NCI-H2081 (cell line): ENCODE data around the gene RFTN1.

ENCODE experiments used
- DNase-seq, 2 experiments: peaks; one replicate each; lab custom pipeline; 2025; lab: John Stamatoyannopoulos, UW

RFTN1 gene

DNA sequence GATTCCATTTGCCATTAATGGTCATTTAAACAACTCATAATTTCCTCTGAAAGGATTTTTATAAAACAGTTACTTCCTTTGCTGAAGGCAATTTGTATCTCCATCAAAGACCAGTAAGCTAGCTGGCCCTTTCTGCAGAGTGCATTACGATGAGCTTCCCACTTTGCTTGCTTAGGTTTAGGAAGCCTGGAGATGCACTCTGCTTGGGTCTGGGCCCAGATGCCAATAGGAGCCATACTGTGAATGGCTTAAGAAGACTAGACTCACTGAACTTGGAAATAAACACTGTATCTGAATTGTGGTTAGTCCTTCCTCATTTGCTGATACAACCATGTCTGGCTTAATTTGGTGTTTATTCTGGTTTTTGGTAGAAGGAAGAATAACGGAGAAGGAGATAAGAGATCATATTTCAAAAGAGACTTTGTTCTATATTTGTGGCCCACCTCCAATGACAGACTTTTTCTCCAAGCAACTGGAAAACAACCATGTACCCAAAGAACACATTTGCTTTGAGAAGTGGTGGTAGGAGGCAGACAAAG, 210.4 kb downstream of the RFTN1 start:
- no peak for DNase-seq

DNA sequence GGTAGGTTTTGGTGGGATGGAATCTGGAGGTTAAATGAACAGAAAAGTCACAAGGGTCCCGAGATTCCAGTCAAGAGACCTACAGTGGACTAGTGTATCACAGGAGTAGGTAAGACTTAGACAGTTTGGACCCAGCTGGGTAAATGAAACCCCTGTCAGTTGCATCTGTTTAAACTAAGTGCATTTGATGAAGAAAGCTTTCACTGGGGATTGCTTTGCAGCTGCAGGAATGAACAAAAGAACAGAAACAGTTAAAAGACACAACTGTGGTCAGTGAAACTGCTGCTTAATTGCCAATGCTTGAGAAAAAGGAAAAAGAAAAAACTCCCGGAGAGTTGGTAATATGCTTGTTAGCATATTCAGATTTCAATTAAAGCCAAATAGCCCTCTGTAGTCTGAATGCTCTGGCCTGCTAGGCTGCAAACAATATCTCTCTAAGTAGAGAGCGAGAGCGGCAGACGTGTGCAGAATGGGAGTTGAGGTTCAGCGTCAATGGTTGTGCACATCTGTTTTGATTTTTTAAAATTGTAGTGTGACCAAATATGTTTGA, 211.3 kb downstream of the RFTN1 start:
- no peak for DNase-seq

DNA sequence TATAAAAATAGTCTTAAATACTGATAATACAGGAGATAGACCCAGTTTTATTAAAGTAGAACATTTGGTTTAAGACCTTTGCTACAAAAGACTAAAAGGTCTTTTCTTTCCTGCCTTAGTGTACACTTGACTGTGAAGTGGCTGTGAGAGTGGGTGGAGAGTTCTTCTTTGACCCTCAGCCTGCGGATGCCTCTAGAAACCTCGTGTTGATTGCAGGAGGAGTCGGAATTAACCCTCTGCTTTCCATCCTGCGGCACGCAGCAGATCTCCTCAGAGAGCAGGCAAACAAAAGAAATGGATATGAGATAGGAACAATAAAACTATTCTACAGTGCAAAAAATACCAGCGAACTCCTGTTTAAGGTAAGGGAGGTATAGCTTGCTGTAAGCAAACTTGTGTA, 212.0 kb downstream of the RFTN1 start:
- DNase-seq: no peak

- no peak for DNase-seq
Observed at GRCh38 chr3:16300881-16301359, 212.6 kb downstream of the RFTN1 start.

- no peak for DNase-seq
Observed at GRCh38 chr3:16300307-16300706, 213.2 kb downstream of the RFTN1 start.

GRCh38 chr3:16299746-16300145, 213.8 kb downstream of the RFTN1 start:
- no peak for DNase-seq

DNA sequence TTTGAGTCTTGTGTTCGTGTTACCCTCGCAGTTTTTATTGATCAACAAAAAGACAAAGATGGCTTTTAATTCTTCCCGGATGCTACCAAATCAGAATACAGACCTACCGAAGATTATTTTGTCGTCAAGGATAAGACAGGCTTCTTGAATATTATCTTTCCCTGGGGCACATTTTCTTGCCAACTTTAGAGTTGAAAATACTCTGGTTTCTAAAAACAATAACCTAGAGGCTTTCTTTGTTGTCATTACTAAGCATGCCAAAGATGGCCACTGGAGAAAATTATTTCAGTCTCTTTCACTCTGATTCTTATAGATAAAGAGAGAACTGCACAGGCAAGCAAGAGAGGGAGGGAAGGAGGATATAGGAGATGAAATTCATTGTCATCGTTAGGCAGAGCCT, 214.6 kb downstream of the RFTN1 start:
- no peak for DNase-seq

- no peak for DNase-seq
Observed at GRCh38 chr3:16297997-16298885, 215.3 kb downstream of the RFTN1 start.

GRCh38 chr3:16295298-16295890, 218.1 kb downstream of the RFTN1 start:
- DNase-seq: no peak

DNA sequence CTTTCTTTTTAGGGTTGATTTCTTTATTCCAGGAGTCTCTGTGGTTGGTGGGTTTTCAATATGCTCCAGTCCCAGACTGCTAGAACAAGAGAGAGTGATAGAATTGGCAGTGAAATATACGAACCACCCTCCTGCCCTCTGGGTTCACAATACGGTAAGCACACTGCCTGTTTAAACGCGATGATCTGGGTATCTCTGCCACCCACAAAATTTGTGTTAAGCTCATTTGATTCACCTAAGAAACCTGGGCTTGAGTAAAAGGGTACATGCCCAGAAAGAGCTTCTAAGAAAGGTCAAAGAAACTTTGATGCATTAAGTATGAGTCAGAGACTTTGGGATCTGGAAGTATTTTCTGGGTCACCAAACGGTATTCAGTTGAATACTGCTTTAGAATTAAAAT, 218.7 kb downstream of the RFTN1 start:
- DNase-seq: no peak

DNA sequence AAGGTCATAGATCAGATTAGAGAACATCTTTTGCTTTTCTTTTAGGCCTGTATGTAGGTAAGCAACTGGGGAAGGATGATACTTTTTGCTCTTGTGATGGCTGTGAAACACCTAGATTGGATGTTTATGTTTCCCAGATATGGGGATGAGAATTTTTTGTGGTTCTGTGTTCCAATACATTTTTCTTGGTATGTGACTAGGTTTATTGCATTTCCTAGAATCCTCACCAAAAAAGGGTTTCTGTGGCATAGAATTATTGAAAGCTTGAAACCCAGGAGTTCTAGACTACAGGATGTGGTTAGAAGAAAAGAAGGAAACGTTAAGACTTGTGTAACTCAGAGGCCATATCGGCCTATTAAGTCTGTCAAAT, 222.7 kb downstream of the RFTN1 start:
- no peak for DNase-seq

DNA sequence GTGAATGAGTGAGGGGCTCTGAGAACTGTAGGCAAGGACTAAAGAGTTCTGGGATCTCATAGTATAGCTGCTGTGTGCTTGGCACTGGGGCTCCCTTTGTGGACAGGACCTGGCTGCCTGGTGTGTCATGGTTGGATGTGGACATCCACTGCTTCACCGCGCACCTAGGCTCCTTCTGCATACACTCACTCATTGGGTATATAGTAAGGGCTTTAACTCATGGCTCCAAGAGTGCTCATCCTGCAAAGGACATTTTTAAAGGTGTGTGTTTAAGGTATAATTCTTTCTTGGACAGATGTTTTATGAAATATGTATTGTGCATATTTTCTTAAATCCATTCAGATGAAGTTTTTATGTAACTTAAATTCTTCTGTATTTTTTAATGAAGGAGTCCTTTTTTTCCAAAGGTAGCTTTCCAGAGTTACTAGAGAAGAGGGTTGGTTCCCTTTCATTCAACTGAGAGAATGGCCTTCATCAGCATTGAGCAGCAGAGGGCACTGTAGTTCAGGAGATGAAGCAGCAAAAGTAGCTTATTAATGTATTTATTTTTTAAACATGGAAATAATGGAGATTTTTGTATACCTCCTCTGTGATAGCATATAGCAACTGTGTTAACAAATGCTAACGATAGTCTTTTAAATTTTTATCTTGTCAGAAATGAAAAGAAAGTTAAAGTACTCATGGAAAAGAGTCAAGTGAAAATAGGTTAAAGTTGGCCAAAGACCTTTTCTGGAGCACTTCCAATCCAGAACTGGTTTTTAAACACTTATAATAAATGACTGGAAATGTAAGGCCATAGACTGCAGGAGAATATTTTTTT, 223.3 kb downstream of the RFTN1 start:
- DNase-seq: peak; percentile 41 to 49

GRCh38 chr3:16289144-16289889, 224.2 kb downstream of the RFTN1 start:
- no peak for DNase-seq

DNA sequence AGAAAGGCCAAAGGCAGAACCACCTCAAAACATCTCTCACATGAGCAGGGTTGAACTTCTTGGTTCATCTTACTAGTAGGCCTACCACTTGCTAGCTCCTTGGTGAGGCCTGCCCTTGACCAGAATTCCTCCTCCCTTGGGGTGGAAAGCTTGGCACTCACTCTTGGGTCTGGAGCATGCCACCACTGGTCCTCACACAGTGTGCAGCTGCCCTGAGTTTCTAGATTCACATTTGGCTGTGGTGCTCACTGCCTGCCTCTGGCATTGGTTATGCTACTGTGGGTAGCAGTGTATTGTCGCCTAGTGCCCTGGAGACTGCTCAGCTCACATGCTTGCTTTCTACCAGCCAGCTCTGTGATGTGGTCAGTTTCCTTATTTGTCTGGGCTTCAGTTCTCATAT, 224.8 kb downstream of the RFTN1 start:
- DNase-seq: no peak

DNA sequence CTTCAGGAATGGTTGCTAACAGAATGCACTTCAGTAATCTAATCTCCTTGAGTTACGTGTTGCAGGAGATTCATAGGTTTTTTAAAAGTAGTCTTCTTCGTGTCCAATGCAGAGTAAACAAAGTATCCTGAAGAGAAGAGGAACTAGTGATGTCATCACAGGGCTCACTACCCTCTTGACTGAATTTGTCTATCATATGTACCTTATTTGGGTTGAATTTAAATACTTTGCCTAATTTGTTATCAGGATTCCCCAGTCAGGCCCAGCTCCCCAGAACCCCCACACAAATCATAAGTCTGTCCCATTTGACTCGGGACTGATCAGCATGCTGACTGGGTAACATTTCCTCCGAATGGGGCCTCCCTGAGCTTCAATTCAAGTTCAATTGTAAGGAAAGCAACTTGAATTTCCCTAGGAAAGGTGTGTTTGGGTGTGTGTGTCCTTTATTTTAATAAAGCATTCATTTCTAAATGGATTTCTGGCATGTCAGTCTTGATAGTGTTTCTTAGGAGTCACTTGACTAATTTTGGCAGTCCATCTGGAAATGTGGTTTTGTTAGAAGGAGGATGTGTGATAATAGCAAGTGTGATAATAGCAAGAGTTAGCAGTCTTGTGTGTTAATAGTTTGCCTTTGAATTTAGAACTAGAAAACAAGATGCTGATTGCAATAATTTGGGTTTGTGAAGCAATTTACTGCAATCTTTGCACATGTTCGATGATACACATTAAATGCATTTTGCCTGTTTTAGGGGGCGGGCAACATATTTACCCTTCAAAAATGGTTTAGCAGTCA, 226.6 kb downstream of the RFTN1 start:
- DNase-seq: no peak

GRCh38 chr3:16286161-16286560, 227.3 kb downstream of the RFTN1 start:
- no peak for DNase-seq

DNA sequence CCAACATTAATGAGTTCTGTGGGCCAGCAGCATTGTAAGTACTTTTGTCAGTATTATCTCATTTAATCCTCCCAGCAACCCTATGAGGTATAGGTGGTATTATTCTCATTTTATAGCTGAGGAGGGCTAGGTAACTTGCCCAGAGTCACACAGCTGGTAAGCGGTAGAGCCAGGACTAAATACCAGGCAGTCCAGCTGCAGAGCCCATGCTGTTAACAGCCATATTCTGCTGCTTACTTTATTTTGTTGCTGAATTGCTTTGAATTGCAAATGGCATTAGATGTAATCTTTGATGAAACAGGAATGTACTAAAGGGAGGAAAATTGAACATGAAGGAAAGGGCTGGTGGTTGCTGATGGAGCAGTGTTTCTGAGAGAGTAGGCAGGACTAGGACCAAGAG, 228.9 kb downstream of the RFTN1 start:
- no peak for DNase-seq

DNA sequence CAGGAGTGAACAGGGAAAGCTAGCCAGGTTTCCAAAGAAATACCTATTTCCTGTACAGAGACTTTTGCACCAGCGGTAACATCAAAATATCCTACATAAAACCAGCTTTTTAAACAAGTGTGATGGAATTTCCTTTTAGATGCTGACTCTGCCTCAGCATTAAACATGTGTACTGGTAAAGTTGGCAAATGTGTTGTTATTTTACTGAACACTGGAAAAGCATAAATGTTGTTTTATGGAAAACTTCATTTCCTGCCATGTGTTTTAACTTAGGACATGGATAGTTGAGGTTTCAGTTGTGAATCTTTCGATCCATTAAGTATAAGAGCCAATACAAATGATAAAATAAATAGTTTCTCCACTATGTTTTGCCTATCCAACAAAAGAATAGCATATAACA, 232.8 kb downstream of the RFTN1 start:
- DNase-seq: no peak

GRCh38 chr3:16279010-16279801, 234.3 kb downstream of the RFTN1 start:
- DNase-seq: no peak

GRCh38 chr3:16277471-16277870, 236.0 kb downstream of the RFTN1 start:
- no peak for DNase-seq
